DOHH2 (cell line): ENCODE results near the gene CCDC134.

Experiments
- H3F3A ChIP-seq: fragments of 200-600 bp; sonication (generic), shearing (Covaris generic); 2 replicates; pipeline ENCODE4 v1.6.0; 2016; ENCODE audit warnings: antibody characterized with exemption, mild to moderate bottlenecking; ENCODE audit not compliant: control insufficient read depth, insufficient read depth
- H3K27ac ChIP-seq: fragments of 200-600 bp; sonication (generic); 2 replicates; pipeline ENCODE4 v1.5.1; 2014; ENCODE audit warnings: low read depth, mild to moderate bottlenecking, low read length, moderate library complexity
- H3K27me3 ChIP-seq: fragments of 200-600 bp; sonication (generic); 2 replicates; pipeline ENCODE4 v1.6.1; 2014; ENCODE audit warnings: mild to moderate bottlenecking, low read length, mixed read lengths; ENCODE audit not compliant: control insufficient read depth
- H3K36me3 ChIP-seq: fragments of 200-600 bp; sonication (generic); 2 replicates; pipeline ENCODE4 v1.6.1; 2014; ENCODE audit warnings: mild to moderate bottlenecking, low read length, moderate library complexity, mixed read lengths; ENCODE audit not compliant: control insufficient read depth
- H3K4me1 ChIP-seq: fragments of 200-600 bp; sonication (generic); 2 replicates; pipeline ENCODE4 v1.6.1; 2014; ENCODE audit warnings: mild to moderate bottlenecking, low read length, mixed read lengths; ENCODE audit not compliant: control insufficient read depth
- H3K4me2 ChIP-seq: fragments of 200-600 bp; sonication (generic); 2 replicates; pipeline ENCODE4 v1.6.0; 2014; ENCODE audit warnings: mild to moderate bottlenecking, low read length, moderate library complexity
- H3K4me3 ChIP-seq: fragments of 200-600 bp; sonication (generic); 2 replicates; pipeline ENCODE4 v1.5.1; 2014; ENCODE audit warnings: mild to moderate bottlenecking, low read length, mixed read lengths
- H3K79me2 ChIP-seq: fragments of 200-600 bp; sonication (generic); 2 replicates; pipeline ENCODE4 v1.6.1; 2014; ENCODE audit warnings: mild to moderate bottlenecking, low read length, mixed read lengths; ENCODE audit not compliant: control insufficient read depth
- H3K9me2 ChIP-seq: fragments of 200-600 bp; sonication (generic); replicated peaks from 2 replicates; pipeline ENCODE4 v1.6.1; 2014; ENCODE audit warnings: mild to moderate bottlenecking, low read length, mixed read lengths; ENCODE audit not compliant: control insufficient read depth
- H3K9me3 ChIP-seq: fragments of 200-600 bp; sonication (generic); 2 replicates; pipeline ENCODE4 v1.6.1; 2014; ENCODE audit warnings: antibody characterized with exemption, low read length, mixed read lengths; ENCODE audit not compliant: control insufficient read depth, insufficient read depth
- H4K20me1 ChIP-seq: fragments of 200-600 bp; sonication (generic); 2 replicates; pipeline ENCODE4 v1.6.0; 2014; ENCODE audit warnings: low read depth, mild to moderate bottlenecking, antibody characterized with exemption, low read length, moderate library complexity; ENCODE audit not compliant: control insufficient read depth, insufficient read depth
- EZH2phosphoT487 ChIP-seq: fragments of 200-600 bp; sonication (generic); IDR thresholded peaks from 2 replicates; pipeline ENCODE4 v1.6.1; 2017; ENCODE audit warnings: borderline replicate concordance, mild to moderate bottlenecking, antibody characterized with exemption, low read length, moderate library complexity, mixed read lengths
- TF ChIP-seq, protein P1 (sequence below): fragments of 200-600 bp; sonication (generic); IDR thresholded peaks from one replicate; pipeline ENCODE4 v1.5.1; 2014; ENCODE audit warnings: antibody characterized with exemption, mild to moderate bottlenecking, low read depth, low read length; ENCODE audit not compliant: poor library complexity, severe bottlenecking

CCDC134 gene

GRCh38 chr22:41838842-41839618 lies 38.6 kb downstream of the CCDC134 start:
- H4K20me1 ChIP-seq: peaks cover 41% of the 10 kb centered on the region
- peak overlapping the region; percentile 31 for H3K27ac ChIP-seq
- peaks cover 99% of the 10 kb centered on the region for H3K79me2 ChIP-seq
- H3K36me3 ChIP-seq: peaks cover 91% of the 10 kb centered on the region
- H3K9me2 ChIP-seq: no peaks in the 10 kb centered on the region
- 0 out of 2 replicates have a peak overlapping the region, but pooled peaks have one; percentile 8 for H3K4me3 ChIP-seq
- peak overlapping the region; percentile 58 for H3K4me2 ChIP-seq
- no peak for TF ChIP-seq EZH2phosphoT487
- TF ChIP-seq, protein P1, sequence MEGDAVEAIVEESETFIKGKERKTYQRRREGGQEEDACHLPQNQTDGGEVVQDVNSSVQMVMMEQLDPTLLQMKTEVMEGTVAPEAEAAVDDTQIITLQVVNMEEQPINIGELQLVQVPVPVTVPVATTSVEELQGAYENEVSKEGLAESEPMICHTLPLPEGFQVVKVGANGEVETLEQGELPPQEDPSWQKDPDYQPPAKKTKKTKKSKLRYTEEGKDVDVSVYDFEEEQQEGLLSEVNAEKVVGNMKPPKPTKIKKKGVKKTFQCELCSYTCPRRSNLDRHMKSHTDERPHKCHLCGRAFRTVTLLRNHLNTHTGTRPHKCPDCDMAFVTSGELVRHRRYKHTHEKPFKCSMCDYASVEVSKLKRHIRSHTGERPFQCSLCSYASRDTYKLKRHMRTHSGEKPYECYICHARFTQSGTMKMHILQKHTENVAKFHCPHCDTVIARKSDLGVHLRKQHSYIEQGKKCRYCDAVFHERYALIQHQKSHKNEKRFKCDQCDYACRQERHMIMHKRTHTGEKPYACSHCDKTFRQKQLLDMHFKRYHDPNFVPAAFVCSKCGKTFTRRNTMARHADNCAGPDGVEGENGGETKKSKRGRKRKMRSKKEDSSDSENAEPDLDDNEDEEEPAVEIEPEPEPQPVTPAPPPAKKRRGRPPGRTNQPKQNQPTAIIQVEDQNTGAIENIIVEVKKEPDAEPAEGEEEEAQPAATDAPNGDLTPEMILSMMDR: no peak
- no peaks in the 10 kb centered on the region for H3K27me3 ChIP-seq
- peaks cover 8% of the 10 kb centered on the region for H3F3A ChIP-seq
- no peaks in the 10 kb centered on the region for H3K9me3 ChIP-seq
- H3K4me1 ChIP-seq: peaks cover 88% of the 10 kb centered on the region

- TF ChIP-seq, protein P1: no peak
- TF ChIP-seq EZH2phosphoT487: no peak
- peaks cover 94% of the 10 kb centered on the region for H3K4me1 ChIP-seq
- H3K4me2 ChIP-seq: peak overlapping the region; percentile 58
- 0 out of 2 replicates have a peak overlapping the region, but pooled peaks have one; percentile 6 for H3K27ac ChIP-seq
- H3K36me3 ChIP-seq: peaks cover 93% of the 10 kb centered on the region
- H3F3A ChIP-seq: peaks cover 13% of the 10 kb centered on the region
- peaks cover 99% of the 10 kb centered on the region for H3K79me2 ChIP-seq
- H3K27me3 ChIP-seq: no peaks in the 10 kb centered on the region
- H4K20me1 ChIP-seq: peaks cover 51% of the 10 kb centered on the region
- peak overlapping the region; percentile 18; the same call in 1 of the 2 replicates for H3K4me3 ChIP-seq
- H3K9me2 ChIP-seq: no peaks in the 10 kb centered on the region
- H3K9me3 ChIP-seq: no peaks in the 10 kb centered on the region
Observed at GRCh38 chr22:41840216-41840615, 39.7 kb downstream of the CCDC134 start.

DNA sequence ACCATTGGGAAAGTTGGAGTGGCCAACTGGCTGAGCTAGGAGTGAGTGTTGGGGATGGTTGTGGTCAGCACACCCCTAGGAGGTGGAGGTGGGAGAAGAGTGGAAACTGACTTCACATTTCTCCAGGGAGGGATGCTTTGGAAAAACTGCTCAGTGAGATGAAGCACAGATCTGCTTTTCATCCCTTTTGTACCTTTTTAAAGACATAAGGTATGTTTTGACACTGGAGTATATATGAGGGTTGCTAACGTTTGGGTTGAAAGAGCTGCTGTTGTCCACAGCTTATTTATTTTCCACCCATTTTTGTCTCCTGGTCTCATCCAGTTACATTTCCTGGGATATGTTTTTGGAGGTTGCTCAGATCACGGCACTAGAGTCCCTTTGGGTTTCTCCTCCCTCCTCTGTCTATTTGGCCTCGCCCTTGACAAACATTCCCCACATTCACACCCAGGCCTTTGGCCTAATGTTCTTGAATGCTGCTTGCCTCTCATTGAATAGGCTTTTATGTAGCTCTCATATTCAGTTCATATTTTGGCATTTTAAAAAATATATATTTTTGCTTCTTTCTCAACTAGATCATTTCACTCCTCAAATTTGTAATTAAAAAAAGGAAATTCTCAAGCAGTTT lies 40.7 kb downstream of the CCDC134 start:
- Histone ChIP-seq H3K4me1 (peaks cover 94% of the 10 kb centered on the region), H3K36me3 (peaks cover 94% of the 10 kb centered on the region)

More for the DNA sequence above, 40.7 kb downstream of the CCDC134 start:
- H3K4me3 ChIP-seq: peak overlapping the region; percentile 18
- H3K27me3 ChIP-seq: no peaks in the 10 kb centered on the region
- H3K4me2 ChIP-seq: peak overlapping the region; percentile 58
- H3F3A ChIP-seq: peaks cover 13% of the 10 kb centered on the region
- TF ChIP-seq, protein P1: no peak
- no peak for TF ChIP-seq EZH2phosphoT487
- H4K20me1 ChIP-seq: peaks cover 52% of the 10 kb centered on the region
- no peak overlapping the region for H3K27ac ChIP-seq
- H3K9me3 ChIP-seq: no peaks in the 10 kb centered on the region
- H3K9me2 ChIP-seq: no peaks in the 10 kb centered on the region
- peaks cover 99% of the 10 kb centered on the region for H3K79me2 ChIP-seq
